ENCODE data around the gene ISG20L2.

ISG20L2 gene

GRCh38 chr1:156740237-156740740 is 11.7 kb upstream of the ISG20L2 start:
- no peak for DNase-seq

- DNase-seq: no peak
Observed at GRCh38 chr1:156738916-156739315, 10.3 kb upstream of the ISG20L2 start.

DNA sequence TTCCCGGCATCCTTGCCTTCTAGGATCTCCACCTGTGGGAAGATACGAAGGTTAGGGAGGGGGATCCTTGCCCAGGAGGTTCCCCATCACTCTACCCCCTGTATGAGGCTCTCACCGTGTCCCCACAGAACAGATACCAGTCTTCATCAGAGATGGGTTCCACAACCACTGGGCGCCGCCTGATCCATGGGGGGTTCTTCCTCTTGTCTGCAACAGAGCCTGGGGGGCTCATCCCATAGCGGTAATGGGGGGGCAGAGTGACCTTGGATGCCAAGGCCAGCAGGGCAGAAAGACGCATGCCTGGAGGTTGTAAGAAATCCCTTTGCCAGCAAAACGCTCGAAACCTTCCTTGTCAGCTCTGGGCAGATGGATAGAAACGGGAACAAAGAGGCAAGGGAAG is 9.8 kb upstream of the ISG20L2 start:
- no peak for DNase-seq

- DNase-seq: no peak
Observed at GRCh38 chr1:156733989-156734584, 5.5 kb upstream of the ISG20L2 start.

DNA sequence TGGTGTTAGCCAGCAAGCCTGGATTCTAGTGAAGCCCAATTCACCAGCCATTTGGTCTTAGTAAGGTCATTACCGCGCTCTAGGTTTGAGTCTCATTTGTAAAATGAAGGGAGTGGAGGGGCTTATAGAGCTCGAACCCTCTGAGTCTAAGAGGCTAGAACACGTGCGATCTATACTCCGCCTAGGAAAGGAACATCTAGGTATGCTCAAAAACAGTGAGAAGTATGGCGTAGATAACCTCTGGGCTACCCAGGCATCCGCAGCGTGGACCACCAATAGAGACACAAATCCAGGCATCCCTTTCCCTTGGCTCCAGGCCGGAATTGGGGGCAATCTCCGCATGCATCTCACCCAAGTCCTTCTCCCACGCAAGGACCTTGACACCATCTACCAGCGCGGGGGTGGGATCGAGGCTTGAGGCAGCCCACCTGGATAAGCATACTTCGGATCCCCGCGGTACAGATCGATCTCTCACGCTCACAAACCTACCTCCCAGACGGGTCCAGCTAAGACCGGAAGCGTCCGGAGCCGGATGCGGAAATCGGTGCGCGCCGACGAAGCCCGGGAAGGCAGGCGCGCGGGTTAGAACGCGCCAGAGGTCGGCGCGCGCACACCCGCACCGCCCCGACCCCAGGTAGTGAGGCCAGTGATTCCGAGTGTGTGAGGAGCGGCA is 504 bp downstream of the ISG20L2 start, which contains the start of gene METTL25B:
Gene METTL25B, plus strand, starts transcription at position 544 of the 673 bp plus-strand sequence. CDS start 636 bp downstream, outside the sequence.
- DNase-seq: peak; percentile 77 to 86

GRCh38 chr1:156727492-156727891 is 1.1 kb downstream of the ISG20L2 start:
- no peak for DNase-seq

DNA sequence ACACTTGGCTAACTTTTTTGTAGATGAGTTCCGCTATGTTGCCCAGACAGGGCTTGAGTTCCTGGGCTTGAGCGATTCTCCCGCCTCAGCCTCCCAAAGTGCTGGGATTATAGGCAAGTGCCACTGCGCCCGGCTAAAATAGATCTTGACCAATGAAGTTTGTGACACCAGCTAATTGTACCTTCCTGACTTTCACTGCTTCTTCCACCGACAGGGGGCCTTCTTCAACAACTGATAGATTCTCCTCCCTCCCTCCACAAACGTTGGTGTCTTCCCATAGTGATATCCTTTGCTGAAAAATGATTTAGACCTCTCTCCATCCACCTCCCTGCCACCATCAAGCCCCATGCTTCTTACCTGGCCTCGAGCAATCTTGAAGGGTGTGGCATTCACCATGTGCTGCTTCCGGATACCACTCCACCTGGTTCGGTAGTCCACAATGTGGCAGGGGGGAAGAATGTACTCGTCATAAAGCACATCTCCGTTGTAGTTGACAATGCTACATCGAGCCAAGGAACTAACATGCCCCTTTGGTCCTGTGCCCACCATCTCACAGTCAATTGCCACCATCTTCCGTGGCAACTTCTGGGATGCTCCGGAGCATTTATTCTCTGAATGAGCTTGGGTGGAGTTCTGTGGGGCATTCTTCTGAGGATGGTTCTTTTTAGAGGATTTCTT is 1.9 kb downstream of the ISG20L2 start:
- peak in 1 of 2 experiments; percentile 43 for DNase-seq

DNA sequence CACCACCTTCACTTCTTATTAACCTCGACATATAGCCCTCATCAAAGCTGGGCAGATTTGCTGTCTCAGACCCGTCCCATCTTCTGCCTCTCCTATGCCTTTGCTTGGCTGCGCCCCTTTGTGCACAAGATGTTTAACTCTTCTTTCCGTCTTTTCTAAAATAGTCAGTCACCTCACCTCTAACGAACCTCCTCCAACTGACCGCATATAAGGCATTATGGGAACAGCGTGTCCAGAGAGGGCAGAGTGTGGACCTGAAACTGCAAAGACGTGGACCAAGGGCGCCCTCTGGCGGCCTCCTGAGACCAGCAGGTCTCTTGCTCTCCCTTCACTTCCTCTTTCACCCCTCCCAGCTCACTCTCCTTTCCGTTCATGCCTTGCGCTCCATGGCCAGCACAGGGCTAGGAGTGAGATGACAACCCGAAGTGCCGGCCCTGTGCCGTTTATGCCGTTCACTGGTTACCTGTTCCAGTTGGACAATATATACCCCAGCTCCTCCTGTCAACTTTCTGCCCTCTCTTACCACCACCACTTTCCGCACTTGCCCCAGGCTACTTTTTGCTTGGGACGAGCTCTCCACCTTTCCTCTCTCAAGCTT is 2.8 kb downstream of the ISG20L2 start:
- peak; percentile 57 to 82 for DNase-seq

- no peak for DNase-seq
Observed at GRCh38 chr1:156721535-156721934, 7.0 kb downstream of the ISG20L2 start.

DNA sequence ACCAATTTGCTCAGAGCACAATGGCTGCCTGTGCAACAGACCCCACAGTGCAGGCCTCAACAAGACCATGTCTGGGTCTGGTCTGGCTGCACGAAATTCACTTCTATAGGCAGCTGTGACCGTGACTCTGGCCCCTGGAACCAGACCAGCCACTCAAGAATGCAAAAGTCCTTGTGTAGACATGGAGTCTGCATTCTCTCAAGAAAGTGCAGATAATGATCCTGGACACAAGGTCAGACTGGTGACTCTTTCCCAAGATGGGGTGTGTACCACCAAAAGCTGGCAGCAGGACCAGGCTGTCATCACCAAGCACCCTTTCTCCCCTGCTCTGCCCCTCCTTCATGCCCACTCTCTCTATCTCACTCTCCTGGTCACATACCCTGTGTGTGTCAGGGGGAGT is 7.4 kb downstream of the ISG20L2 start:
- no peak for DNase-seq

DNA sequence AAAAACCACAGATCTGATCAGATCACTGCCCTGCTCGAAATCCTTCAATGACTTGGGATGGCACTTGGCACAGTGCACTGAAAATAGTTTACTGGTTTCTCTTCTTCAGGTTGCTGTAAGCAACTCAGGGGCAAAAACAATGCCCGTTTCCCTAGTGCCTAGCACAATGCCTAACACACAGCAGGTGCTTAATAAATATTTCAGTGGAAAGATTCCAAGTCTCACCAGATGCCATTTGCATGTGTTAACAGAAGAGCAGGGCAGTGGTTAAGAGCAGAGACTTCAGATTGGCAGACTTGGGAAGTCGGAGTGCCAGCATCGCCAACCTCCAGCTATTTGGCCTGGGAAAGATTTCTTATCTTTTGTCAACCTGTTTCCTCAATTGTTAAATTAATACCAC is 11.2 kb downstream of the ISG20L2 start:
- DNase-seq: no peak

GRCh38 chr1:156714830-156715229 is 13.7 kb downstream of the ISG20L2 start:
- DNase-seq: no peak

GRCh38 chr1:156712626-156713025 is 15.9 kb downstream of the ISG20L2 start:
- DNase-seq: no peak

GRCh38 chr1:156711011-156711817 is 17.4 kb downstream of the ISG20L2 start:
- no peak for DNase-seq

- no peak for DNase-seq
Observed at GRCh38 chr1:156709757-156710489, 18.6 kb downstream of the ISG20L2 start.

DNA sequence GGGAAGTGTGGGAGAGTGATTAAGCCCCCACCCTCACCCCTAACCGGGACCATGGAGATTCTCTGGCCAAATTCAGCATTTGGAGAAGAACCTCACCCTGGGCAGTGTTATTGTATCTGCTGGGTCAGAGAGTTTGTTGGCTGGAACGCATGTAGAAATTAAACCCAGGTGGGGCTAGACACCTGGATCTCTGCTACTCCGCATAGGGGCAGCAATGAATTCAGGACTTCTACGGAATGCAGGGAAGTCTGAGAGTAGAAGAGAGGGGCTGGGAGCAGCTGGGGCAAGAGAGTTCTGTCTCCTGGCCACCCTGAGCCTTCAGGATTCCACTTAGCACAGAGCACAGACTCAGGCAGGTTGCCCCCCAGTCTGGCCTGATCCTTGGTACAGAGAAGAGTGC is 19.5 kb downstream of the ISG20L2 start:
- DNase-seq: no peak

- no peak for DNase-seq
Observed at GRCh38 chr1:156708218-156708661, 20.3 kb downstream of the ISG20L2 start.

GRCh38 chr1:156707417-156708217 is 20.9 kb downstream of the ISG20L2 start:
- DNase-seq: no peak

DNA sequence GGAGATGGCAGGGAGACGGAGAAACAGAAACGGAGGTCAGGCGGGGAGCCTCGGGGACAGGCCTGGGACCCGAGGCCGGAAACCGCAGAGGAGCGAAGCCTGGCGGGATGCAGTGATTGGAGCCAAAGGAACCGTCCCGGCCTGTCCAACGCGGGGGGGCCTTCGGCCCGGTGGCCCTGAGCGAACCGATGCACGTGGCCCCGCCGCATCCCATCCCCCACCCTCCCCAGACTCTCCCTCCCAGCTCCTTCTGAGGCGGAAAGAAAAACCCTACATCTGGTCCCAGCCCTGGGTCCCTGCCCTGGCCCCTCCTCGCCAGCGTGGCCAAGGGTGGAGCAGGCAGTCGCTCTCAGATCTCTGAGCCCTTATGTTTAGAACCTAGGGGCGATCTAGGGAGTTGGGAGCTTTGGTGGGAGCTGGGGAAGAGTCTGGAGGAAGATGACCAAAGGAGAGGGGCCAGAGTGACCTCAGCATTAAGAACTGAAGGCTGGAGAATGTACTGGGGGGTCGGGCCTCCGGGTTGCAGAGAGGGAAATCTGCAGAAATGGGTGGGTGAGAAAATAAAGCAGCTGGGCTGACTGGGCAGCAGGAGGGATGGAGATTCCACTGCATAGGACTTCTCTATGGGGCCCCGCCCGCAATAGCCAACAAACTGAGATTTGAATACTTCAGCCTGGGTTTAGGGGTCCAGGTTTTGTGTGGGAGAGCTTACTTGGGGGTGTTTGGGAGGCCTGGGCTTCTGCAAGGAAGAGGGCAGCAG is 21.7 kb downstream of the ISG20L2 start:
- no peak for DNase-seq
